ENCODE data around the gene TRMT61A.

The TRMT61A gene

DNA sequence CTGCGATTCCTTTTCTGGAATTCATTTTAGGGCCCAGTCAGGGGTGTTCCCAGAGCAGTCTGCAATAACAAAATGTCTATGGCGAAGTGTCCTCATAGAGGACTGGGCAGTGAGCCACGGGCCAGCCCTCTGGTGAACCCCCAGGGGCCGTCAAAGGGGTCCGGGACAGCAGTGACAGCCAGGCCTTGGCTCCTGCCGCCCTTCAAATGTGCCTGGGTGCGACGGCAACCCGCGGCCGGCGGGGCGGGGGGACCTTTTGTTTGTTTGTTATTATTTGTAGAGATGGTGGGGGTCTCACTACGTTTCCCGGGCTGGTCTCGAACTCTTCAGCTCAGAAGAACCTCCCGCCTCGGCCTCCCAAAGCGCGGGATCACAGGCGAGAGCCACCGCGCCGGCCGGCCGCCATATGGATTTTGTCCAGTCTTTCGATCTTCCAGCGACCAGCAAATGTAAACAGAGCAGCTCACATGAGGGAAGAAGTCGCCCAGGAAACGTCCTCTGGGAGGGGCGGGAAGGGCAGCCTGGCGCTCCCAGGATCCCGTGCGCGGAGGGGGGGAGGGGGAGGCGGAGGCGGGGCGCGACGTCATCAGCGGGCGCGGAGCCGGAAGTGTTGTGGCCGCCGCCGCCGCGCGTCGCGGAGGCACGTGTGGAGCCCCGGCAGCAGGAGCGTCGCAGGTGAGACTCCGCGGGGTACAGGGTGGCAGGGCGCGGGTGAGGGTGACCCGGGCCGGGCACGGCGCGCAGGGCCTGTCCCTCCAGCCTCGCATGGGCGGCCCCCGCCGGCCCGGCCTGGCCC lies at the start of gene TRMT61A:
Gene TRMT61A, plus strand, starts transcription at position 610 of the 796 bp plus-strand sequence. CDS start 783 bp downstream, outside the sequence.
- peak; percentile 51 for DNase-seq (ENCODE audit: low read depth)

DNA sequence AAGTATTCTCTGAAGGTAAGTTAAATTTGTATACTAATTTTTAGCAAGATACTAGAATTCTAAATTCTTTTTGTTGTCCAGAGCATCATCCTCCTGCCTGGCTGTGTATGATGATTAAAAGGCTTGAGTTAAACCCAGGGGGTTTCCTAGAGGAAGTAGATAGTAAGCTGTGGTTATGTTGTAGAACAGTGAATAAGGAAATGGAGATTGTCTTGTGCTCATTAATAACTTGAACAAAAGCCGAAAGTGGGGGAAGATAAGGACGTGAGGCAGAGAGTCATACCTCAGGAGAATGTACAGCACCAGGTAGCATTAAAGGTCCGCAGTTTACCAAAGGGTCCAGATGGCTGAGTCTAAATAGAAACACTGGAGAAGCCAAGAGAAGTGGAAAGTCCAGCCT lies 48.4 kb upstream of the TRMT61A start:
- no peak for DNase-seq (ENCODE audit: low read depth)

DNA sequence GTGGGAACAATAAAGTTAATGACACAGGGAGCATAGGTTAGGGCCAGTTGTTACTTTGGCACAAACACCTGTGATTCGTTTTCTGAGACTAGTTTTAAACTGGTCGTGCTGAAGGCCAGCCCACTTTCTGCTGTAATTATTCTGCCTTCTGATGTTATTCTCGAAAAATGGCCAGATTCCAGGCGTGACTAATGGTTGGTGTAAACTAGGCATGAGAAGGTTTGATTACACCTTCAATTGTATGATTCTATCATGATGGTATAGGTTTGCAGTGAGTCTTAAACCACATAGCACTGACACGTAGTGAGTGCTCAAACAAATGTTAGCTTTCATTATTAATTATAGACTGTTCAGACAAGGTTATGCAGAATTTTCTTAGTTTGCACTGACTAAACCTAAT lies 45.4 kb upstream of the TRMT61A start:
- peak; percentile 75 for DNase-seq (ENCODE audit: low read depth)

DNA sequence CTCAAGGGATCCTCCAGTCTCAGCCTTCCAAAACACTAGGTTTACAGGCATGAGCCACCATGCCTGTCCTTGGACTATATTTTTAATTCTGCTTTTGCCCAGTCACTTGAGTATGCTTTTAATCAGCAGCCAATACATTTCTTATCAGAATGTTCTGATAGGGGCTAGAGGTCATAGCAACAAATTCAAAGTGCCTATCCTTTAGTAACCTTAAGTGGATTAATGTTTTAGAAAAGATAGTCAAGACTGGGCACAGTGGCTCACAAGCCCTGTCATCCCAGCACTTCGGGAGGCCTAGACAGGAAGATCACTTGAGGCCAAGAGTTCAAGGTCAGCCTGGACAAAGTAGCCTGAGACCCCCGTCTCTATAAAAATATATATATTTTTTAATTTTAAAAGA lies 43.5 kb upstream of the TRMT61A start:
- no peak for DNase-seq (ENCODE audit: low read depth)

DNA sequence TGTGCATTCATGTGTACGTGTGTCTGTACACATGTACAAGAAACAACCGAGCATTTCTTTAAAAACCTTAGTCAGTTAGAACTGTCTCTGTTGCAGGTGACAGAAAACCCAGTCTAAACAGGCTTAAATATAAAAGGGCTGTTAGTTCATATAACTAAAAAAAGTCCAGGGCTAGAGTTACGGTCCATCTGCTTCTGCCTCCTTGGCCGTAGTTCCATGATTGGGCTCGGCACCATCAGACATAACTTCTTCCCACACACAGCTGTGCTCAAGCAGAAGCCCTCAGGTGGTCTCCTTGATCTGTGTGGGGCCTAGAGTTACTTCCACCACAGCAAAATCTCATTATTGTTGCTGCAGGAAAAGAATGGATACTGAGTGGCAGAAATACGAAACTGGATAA lies 40.9 kb upstream of the TRMT61A start:
- DNase-seq (ENCODE audit: low read depth), result no peak

DNA sequence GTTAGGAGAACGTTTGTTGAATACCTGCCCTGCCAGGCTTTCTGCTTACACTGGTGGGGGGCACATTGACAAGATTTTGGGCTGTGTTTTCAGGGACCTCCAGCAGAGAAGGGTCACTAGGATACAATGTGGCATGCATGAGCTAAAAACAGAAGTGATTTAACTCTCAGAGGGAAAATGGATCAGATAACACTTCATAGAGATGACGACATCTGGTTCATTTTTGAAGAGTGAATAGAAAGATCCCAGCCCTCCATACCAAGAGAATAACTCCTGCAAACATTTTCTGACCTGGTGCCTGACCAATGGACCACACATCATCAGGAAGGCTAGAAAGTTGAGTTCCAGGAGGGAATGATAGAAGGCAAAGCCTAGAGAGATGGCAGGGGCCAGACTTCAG lies 40.0 kb upstream of the TRMT61A start:
- peak; percentile 15 for DNase-seq (ENCODE audit: low read depth)

DNA sequence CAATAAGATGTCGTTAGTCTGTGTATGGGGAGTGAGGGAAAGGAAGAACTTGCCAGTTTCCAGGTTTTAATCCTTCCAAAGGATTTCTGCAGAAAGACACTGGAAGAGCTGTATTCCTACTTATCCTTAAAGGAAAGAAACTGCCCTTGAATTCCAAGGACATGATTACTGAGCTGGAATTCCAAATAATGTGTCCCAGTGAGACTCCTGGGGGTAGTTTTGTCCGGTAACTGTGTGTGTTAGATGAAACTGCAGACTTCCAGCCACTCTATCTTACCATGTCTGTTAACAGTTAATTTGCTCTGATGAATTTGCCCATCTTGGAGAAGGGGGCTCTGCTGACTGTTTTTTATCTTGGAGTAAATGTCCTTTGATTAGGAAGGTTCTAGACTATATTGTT lies 39.4 kb upstream of the TRMT61A start:
- DNase-seq (ENCODE audit: low read depth), result no peak

DNA sequence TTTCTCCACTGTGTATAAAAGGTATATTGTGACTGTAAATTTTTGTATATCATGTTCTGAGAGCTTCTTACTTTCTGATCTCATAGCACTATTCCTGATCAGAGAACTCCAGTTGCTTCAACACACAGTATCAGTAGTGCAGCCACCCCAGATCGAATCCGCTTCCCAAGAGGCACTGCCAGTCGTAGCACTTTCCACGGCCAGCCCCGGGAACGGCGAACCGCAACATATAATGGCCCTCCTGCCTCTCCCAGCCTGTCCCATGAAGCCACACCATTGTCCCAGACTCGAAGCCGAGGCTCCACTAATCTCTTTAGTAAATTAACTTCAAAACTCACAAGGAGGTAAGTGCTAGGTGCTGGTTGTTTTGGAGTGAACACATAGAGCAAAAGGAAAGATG lies 37.3 kb upstream of the TRMT61A start:
- DNase-seq (ENCODE audit: low read depth), result no peak

DNA sequence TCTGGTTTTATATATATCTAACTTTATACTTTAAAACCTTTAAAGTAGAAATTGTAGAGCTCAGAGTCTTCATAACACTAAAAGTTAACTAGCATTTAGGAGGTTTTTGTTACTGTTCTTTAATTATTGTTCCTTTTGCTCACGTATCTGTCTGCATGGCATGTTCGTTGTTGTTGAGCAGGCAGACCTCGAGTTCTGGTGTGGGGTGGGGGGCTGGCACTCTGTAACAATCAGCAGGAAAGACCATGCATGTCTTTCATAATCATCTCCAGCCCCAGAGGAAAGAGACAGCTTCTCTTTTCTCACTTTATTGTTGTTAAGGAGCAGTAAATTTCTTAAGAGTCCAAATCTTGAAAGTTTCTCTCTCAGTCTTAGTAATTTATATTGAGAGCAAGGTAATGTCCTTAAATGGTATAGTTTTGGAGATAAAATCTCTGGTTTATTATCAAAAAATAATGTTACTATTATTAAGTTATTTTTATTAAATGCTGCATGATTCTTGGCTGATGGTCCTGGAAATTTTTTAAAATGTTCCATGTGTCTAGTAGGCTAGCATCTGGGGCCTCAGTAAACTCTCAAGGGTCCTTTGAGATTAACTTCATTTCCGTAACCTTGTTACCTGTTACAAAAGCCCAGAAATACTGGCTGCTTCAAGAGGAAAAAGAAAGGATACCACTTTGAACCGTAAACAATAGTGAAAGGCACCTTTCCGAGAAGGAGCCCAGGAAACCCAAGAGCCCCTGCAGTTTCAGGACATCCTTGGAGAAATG lies 36.7 kb upstream of the TRMT61A start:
- no peak for DNase-seq (ENCODE audit: low read depth)

DNA sequence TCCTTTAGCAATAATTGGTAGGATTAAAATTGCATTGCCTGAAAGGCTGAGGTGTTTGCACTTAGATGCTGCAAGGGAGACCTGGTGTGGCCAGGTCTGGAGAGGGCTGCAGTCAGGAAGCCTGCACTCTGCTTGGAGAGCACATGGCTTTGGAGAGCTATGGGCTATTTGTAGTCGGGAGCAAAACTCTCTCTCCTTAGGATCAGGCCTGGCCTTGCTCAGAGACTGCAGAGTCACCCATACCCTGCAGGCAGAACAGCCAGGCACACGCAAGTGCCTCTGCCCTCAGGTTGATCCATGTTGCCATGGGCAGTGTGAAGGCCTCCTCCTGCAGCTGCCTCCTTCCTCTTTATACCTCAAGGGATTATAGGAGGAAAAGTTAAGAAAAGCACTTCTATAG lies 33.1 kb upstream of the TRMT61A start:
- DNase-seq (ENCODE audit: low read depth), result no peak

DNA sequence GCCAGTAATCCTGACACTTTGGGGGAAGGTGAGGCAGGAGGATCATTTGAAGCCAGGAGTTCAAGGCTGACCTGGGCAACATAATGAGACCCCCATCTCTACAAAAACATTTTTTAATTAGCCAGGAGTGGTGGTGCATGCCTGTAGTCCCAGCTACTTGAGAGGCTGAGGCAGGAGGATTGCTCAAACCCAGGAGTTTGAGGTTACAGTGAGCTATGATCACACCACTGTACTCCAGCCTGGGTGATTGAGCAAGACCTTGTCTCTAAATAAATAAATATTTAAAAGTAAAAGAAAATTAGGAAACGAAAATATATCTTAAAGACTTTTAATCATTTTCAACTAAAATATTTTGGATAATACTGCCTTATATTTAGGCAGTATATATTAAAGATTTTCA lies 32.2 kb upstream of the TRMT61A start:
- no peak for DNase-seq (ENCODE audit: low read depth)

DNA sequence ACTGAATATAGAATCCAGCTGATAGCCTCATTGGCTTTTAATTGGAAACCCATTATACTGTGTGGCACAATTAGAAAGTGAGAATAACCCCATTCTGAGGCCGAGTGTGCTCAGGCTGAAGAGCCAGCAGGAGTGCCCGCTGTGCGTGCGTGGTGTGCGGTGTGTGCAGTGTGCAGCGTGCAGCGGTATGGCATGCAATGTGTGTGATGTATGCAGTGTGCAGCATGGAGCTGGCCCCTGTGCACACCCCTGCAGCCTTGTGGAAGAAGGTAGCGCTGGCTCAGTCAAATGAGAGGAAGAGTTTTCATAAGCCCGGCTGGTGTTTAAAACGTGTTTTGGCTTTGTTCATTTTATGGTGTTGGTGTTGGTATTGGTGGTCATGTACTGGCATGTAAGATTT lies 29.3 kb upstream of the TRMT61A start:
- no peak for DNase-seq (ENCODE audit: low read depth)

DNA sequence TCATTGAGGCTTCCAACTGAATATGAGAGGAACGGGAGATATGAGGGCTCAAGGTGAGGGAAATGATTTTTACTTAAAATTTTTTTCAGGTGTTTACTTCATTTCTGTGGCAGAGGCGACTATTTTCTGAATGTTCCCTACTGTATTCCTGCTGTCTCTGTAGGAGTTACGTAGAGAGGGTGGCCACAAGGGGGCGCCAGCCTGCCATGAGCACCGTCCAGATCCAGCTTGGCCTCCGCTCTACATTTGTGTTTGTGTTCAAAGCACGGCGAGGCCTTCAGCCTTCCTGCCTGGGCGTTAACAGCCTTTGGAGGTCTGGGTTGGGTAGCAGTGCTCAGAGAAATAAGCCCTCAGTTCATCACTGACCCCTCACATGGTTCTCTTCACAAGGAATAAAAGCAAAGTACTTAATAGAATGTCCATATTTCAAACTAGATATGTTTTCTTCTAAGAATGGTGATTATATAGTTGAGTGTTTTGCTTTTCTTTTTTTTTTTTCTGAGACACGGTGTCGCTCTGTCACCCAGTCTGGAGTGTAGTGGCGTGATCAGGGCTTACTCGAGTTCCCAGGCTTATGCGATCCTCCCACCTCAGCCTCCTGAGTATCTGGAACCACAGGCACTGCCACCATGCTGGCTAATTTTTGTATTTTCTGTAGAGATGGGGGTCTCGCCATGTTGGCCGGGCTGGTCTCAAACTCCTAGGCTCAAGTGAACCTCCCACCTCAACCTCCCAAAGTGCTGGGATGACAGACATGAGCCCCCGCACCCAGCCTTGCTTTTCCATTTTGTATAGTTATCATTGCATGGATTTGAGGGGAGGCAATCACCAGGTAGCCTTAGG lies 28.6 kb upstream of the TRMT61A start:
- DNase-seq (ENCODE audit: low read depth), result peak; percentile 47

DNA sequence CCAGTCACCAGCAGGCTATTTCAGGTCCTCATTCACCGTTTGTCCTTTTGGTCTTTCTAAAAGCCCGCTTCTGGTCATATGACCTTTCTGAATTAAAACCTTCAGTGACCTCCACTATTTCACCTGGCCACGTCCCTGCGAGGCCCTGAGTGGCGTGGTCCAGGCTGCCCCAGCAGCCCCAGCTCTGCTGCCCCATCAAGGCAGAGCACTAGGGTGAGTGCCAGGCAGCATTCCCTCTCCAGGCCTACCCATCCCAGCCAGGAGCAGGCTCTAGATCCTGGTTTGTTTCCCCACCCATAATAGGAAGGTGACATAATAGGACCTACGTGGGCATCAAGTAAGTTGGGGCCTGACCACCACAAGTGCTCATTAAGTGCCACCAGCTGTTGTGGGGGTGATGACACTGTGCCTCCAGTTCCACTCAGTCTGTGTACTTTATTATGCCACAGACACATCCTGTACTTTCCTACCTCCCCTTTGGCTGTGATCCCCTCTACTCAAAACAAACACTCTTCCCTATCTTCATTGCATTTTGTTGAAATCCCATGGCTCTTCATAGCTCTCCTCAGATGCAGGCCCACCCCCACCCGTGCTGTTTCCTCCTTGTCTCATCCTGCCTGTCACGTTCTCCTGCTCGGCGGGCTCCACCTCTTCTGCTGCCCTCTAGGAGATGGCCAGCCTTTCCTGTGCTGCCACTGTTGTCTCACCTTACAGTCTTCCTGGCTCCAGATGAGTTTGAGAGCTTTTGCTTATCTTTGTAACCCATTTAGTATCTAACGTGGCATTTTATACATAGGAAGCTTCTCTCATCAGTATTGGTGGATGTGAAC lies 27.7 kb upstream of the TRMT61A start:
- no peak for DNase-seq (ENCODE audit: low read depth)

DNA sequence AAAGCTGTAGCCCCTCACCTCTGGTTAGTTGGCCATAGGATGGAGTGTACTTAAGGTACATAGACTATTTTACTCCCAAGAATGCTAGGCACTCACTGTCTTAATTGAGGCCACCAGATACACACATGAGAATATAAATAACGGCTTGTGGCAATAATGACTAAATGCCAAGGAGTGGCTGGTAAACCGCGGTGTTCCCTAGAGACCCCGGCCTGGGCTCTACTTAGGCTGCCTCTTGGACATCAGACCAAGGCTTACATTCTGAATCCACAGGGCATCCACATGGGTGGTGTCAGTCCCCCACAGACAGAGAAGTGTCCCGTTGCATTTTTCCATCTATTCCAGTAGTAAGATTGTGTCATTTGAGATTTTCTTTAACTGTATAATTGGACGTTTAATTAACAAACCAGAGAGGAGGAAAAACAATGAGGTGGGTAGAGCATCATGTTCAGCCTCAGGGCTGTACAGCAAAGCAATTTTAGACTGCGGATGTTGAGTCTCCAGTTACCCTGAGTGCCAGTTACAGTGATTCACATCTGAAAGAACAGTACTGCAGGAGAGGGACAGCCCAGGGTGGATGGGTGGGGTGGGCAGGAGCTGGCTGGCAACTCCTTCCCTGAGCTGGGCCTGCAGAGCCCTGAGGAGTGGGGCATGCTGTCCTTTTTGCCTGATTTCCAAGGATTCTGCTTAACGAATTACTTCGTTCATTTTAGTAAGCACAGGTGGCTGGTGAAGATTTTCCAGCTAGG lies 26.9 kb upstream of the TRMT61A start:
- DNase-seq (ENCODE audit: low read depth), result no peak

DNA sequence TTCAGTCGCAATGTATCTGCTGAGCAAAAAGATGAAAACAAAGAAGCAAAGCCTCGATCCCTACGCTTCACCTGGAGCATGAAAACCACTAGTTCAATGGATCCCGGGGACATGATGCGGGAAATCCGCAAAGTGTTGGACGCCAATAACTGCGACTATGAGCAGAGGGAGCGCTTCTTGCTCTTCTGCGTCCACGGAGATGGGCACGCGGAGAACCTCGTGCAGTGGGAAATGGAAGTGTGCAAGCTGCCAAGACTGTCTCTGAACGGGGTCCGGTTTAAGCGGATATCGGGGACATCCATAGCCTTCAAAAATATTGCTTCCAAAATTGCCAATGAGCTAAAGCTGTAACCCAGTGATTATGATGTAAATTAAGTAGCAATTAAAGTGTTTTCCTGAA lies 26.1 kb upstream of the TRMT61A start:
- DNase-seq (ENCODE audit: low read depth), result no peak

DNA sequence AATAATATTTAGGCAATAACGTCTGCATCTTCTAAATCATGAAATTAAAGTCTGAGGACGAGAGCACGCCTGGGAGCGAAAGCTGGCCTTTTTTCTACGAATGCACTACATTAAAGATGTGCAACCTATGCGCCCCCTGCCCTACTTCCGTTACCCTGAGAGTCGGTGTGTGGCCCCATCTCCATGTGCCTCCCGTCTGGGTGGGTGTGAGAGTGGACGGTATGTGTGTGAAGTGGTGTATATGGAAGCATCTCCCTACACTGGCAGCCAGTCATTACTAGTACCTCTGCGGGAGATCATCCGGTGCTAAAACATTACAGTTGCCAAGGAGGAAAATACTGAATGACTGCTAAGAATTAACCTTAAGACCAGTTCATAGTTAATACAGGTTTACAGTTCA lies 25.7 kb upstream of the TRMT61A start:
- DNase-seq (ENCODE audit: low read depth), result no peak

DNA sequence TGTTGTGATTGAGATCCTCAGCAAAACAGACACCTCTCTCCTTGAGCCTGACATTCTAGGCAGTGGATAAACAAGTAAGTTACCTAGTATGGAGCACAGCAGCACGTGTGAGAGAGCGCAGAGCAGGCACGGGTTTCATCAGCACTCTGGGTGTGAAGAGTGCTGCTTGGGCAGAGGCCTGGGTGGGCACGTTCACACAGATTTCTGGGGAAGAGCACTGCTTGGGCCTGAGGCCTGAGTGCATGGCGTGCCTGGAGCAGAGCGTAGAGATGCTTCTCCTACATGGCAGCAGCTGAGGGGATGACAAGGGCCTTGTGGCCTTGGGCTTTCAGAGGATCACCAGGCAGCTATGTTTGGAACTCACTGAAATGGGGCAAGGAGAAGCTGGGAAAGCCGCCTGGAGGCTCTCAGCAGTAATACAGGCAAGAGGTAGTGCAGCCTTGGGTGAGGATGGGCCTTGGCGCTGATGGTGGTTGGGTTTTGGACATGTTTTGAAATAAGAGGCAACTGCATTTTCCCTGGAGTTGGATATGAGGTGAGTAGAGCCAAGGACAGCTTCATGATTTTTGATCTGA lies 23.9 kb upstream of the TRMT61A start:
- no peak for DNase-seq (ENCODE audit: low read depth)

DNA sequence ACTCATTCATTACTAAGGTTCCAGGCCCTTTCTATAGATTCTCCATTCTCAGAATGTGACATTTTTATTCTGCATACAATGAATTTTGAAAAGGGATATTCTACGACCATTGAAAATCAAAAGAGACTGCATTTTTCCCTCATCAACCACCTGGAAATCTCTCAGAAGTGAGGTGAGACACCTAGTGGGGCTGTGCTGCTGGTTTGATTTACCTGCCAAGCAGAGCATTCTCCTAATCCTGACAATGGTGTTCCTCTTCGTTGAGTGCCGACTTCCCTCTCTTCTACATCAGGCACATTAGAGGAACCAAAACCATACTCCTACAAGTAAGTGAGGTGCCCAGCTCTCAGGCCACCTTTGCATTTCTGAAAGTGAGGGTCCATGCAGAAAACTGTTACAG lies 21.2 kb upstream of the TRMT61A start:
- no peak for DNase-seq (ENCODE audit: low read depth)

DNA sequence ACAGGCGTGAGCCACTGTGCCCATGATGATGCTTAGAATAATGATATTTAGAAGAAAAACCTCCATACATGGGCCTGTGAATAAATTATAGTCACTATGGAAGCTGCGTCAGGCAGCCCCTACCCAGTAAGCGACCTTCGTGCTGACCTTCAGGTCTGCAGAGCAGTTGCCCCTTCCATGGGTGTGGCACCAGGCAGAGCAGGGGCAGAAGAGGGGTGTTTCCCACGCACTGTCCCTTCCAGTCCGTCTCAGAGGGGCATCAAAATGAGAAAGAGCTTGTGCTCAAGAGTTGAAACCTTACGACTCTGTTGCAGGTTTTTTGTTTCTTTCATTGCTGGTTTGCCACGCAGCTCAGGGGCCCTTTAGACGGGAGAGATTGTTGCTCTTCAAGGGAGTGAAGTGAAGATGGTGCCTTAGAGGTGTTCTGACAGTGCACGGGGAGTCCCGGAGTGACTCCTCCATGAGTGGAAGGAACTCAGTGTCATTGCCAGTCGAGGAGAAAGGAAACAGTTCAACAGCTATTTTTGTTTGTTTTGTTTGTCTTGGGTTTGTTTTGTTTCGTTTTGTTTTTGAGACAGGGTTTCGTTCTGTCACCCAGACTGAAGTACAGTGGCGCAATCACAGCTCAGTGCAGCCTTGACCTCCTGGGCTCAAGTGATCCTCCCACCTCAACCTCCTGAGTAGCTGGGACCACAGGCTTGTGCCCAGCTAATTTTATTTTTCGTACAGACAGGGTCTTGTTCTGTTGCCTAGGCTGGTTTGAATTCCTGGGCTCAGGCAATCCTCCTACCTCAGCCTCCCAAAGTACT lies 20.3 kb upstream of the TRMT61A start:
- DNase-seq (ENCODE audit: low read depth), result no peak

All from non-pigmented ciliary epithelial cell (primary cell).